Measurements from ENCODE around the gene GPRC5D. TPM values are rescaled to one million over a fixed set of nuclear protein-coding genes. Genes with fewer than 3 reads are reported as not detected.

Gene GPRC5D
- total RNA-seq, 1 donor from 2014 or later, result not detected

GRCh38 chr12:12983420-12984035 is 31.6 kb upstream of the GPRC5D start:
- Histone ChIP-seq H3K27me3 (ENCODE audit: control insufficient read depth in 3 of 3, insufficient read depth in 3 of 3, low read length in 3 of 3) (no peaks in the 10 kb centered on the region), H3K4me3 (ENCODE audit: low read length in 3 of 3) (no peak overlapping the region), H3K9ac (ENCODE audit: low read depth in 1 of 3, low read length in 3 of 3) (no peak overlapping the region), H3K9me3 (ENCODE audit: control insufficient read depth in 3 of 3, low read length in 3 of 3) (no peaks in the 10 kb centered on the region), H3K4me1 (ENCODE audit: control insufficient read depth in 3 of 3, insufficient read depth in 3 of 3, low read length in 3 of 3) (peaks cover 0 to 5% (median 3%) of the 10 kb centered on the region in 3 donors), H3K36me3 (ENCODE audit: control insufficient read depth in 3 of 3, insufficient read depth in 3 of 3, low read length in 3 of 3) (peaks cover 23 to 39% (median 24%) of the 10 kb centered on the region in 3 donors), H3K27ac (ENCODE audit: low read depth, low read length) (no peak overlapping the region)

GRCh38 chr12:12982331-12982730 is 30.4 kb upstream of the GPRC5D start:
- Histone ChIP-seq H3K9me3 (ENCODE audit: control insufficient read depth in 3 of 3, low read length in 3 of 3) (no peaks in the 10 kb centered on the region), H3K9ac (ENCODE audit: low read depth in 1 of 3, low read length in 3 of 3) (no peak overlapping the region), H3K4me3 (ENCODE audit: low read length in 3 of 3) (no peak overlapping the region), H3K27ac (ENCODE audit: low read depth, low read length) (no peak overlapping the region), H3K27me3 (ENCODE audit: control insufficient read depth in 3 of 3, insufficient read depth in 3 of 3, low read length in 3 of 3) (no peaks in the 10 kb centered on the region), H3K36me3 (ENCODE audit: control insufficient read depth in 3 of 3, insufficient read depth in 3 of 3, low read length in 3 of 3) (peaks cover 22 to 35% (median 23%) of the 10 kb centered on the region in 3 donors), H3K4me1 (ENCODE audit: control insufficient read depth in 3 of 3, insufficient read depth in 3 of 3, low read length in 3 of 3) (peaks cover 0 to 5% (median 3%) of the 10 kb centered on the region in 3 donors)

GRCh38 chr12:12979731-12980259 is 27.8 kb upstream of the GPRC5D start:
- Histone ChIP-seq H3K4me3 (ENCODE audit: low read length in 3 of 3) (no peak overlapping the region), H3K27me3 (ENCODE audit: control insufficient read depth in 3 of 3, insufficient read depth in 3 of 3, low read length in 3 of 3) (no peaks in the 10 kb centered on the region), H3K9ac (ENCODE audit: low read depth in 1 of 3, low read length in 3 of 3) (no peak overlapping the region), H3K27ac (ENCODE audit: low read depth, low read length) (peak overlapping the region; percentile 53), H3K9me3 (ENCODE audit: control insufficient read depth in 3 of 3, low read length in 3 of 3) (no peaks in the 10 kb centered on the region), H3K36me3 (ENCODE audit: control insufficient read depth in 3 of 3, insufficient read depth in 3 of 3, low read length in 3 of 3) (peaks cover 7 to 26% (median 12%) of the 10 kb centered on the region in 3 donors), H3K4me1 (ENCODE audit: control insufficient read depth in 3 of 3, insufficient read depth in 3 of 3, low read length in 3 of 3) (peaks cover 2 to 5% (median 3%) of the 10 kb centered on the region in 3 donors)

GRCh38 chr12:12979126-12979525 is 27.2 kb upstream of the GPRC5D start:
- H3K9me3 ChIP-seq (ENCODE audit: control insufficient read depth in 3 of 3, low read length in 3 of 3), result no peaks in the 10 kb centered on the region
- no peak overlapping the region for H3K4me3 ChIP-seq (ENCODE audit: low read length in 3 of 3)
- H3K4me1 ChIP-seq (ENCODE audit: control insufficient read depth in 3 of 3, insufficient read depth in 3 of 3, low read length in 3 of 3), result peaks cover 2 to 5% (median 3%) of the 10 kb centered on the region in 3 donors
- H3K27me3 ChIP-seq (ENCODE audit: control insufficient read depth in 3 of 3, insufficient read depth in 3 of 3, low read length in 3 of 3), result no peaks in the 10 kb centered on the region
- H3K27ac ChIP-seq (ENCODE audit: low read depth, low read length), result peak overlapping the region; percentile 50
- peaks cover 10 to 31% (median 19%) of the 10 kb centered on the region in 3 donors for H3K36me3 ChIP-seq (ENCODE audit: control insufficient read depth in 3 of 3, insufficient read depth in 3 of 3, low read length in 3 of 3)
- H3K9ac ChIP-seq (ENCODE audit: low read depth in 1 of 3, low read length in 3 of 3), result no peak overlapping the region

- H3K27me3 ChIP-seq (ENCODE audit: control insufficient read depth in 3 of 3, insufficient read depth in 3 of 3, low read length in 3 of 3), result no peaks in the 10 kb centered on the region
- H3K9me3 ChIP-seq (ENCODE audit: control insufficient read depth in 3 of 3, low read length in 3 of 3), result peaks cover 0 to 7% (median 2%) of the 10 kb centered on the region in 3 donors
- no peak overlapping the region for H3K4me3 ChIP-seq (ENCODE audit: low read length in 3 of 3)
- peaks cover 2 to 5% (median 3%) of the 10 kb centered on the region in 3 donors for H3K4me1 ChIP-seq (ENCODE audit: control insufficient read depth in 3 of 3, insufficient read depth in 3 of 3, low read length in 3 of 3)
- H3K9ac ChIP-seq (ENCODE audit: low read depth in 1 of 3, low read length in 3 of 3), result no peak overlapping the region
- peaks cover 23 to 50% (median 37%) of the 10 kb centered on the region in 3 donors for H3K36me3 ChIP-seq (ENCODE audit: control insufficient read depth in 3 of 3, insufficient read depth in 3 of 3, low read length in 3 of 3)
- no peak overlapping the region for H3K27ac ChIP-seq (ENCODE audit: low read depth, low read length)
Measured at GRCh38 chr12:12977231-12977630, 25.3 kb upstream of the GPRC5D start.

GRCh38 chr12:12976366-12976765 is 24.4 kb upstream of the GPRC5D start:
- Histone ChIP-seq H3K9ac (ENCODE audit: low read depth in 1 of 3, low read length in 3 of 3) (no peak overlapping the region), H3K4me3 (ENCODE audit: low read length in 3 of 3) (no peak overlapping the region), H3K27me3 (ENCODE audit: control insufficient read depth in 3 of 3, insufficient read depth in 3 of 3, low read length in 3 of 3) (no peaks in the 10 kb centered on the region), H3K4me1 (ENCODE audit: control insufficient read depth in 3 of 3, insufficient read depth in 3 of 3, low read length in 3 of 3) (peaks cover 2 to 5% (median 3%) of the 10 kb centered on the region in 3 donors), H3K36me3 (ENCODE audit: control insufficient read depth in 3 of 3, insufficient read depth in 3 of 3, low read length in 3 of 3) (peaks cover 28 to 52% (median 40%) of the 10 kb centered on the region in 3 donors), H3K27ac (ENCODE audit: low read depth, low read length) (peak overlapping the region; percentile 71), H3K9me3 (ENCODE audit: control insufficient read depth in 3 of 3, low read length in 3 of 3) (peaks cover 0 to 7% (median 2%) of the 10 kb centered on the region in 3 donors)

GRCh38 chr12:12975322-12976077 is 23.5 kb upstream of the GPRC5D start:
- H3K4me1 ChIP-seq (ENCODE audit: control insufficient read depth in 3 of 3, insufficient read depth in 3 of 3, low read length in 3 of 3), result peaks cover 0 to 5% (median 2%) of the 10 kb centered on the region in 3 donors
- no peak overlapping the region for H3K9ac ChIP-seq (ENCODE audit: low read depth in 1 of 3, low read length in 3 of 3)

GRCh38 chr12:12974211-12974610 is 22.2 kb upstream of the GPRC5D start:
- H3K4me3 ChIP-seq (ENCODE audit: low read length in 3 of 3), result no peak overlapping the region
- H3K27ac ChIP-seq (ENCODE audit: low read depth, low read length), result no peak overlapping the region
- no peak overlapping the region for H3K9ac ChIP-seq (ENCODE audit: low read depth in 1 of 3, low read length in 3 of 3)
- peaks cover 0 to 7% (median 2%) of the 10 kb centered on the region in 3 donors for H3K9me3 ChIP-seq (ENCODE audit: control insufficient read depth in 3 of 3, low read length in 3 of 3)
- no peaks in the 10 kb centered on the region for H3K27me3 ChIP-seq (ENCODE audit: control insufficient read depth in 3 of 3, insufficient read depth in 3 of 3, low read length in 3 of 3)
- H3K36me3 ChIP-seq (ENCODE audit: control insufficient read depth in 3 of 3, insufficient read depth in 3 of 3, low read length in 3 of 3), result peaks cover 25 to 41% (median 34%) of the 10 kb centered on the region in 3 donors
- H3K4me1 ChIP-seq (ENCODE audit: control insufficient read depth in 3 of 3, insufficient read depth in 3 of 3, low read length in 3 of 3), result peaks cover 0 to 2% (median 0%) of the 10 kb centered on the region in 3 donors

More at GRCh38 chr12:12975322-12976077, 23.5 kb upstream of the GPRC5D start:
- no peak overlapping the region for H3K4me3 ChIP-seq (ENCODE audit: low read length in 3 of 3)
- H3K9me3 ChIP-seq (ENCODE audit: control insufficient read depth in 3 of 3, low read length in 3 of 3), result peaks cover 0 to 7% (median 2%) of the 10 kb centered on the region in 3 donors
- H3K27ac ChIP-seq (ENCODE audit: low read depth, low read length), result peak overlapping the region; percentile 71
- peaks cover 25 to 46% (median 40%) of the 10 kb centered on the region in 3 donors for H3K36me3 ChIP-seq (ENCODE audit: control insufficient read depth in 3 of 3, insufficient read depth in 3 of 3, low read length in 3 of 3)
- no peaks in the 10 kb centered on the region for H3K27me3 ChIP-seq (ENCODE audit: control insufficient read depth in 3 of 3, insufficient read depth in 3 of 3, low read length in 3 of 3)

GRCh38 chr12:12973019-12973418 is 21.0 kb upstream of the GPRC5D start:
- H3K27me3 ChIP-seq (ENCODE audit: control insufficient read depth in 3 of 3, insufficient read depth in 3 of 3, low read length in 3 of 3), result no peaks in the 10 kb centered on the region
- peaks cover 0 to 7% (median 2%) of the 10 kb centered on the region in 3 donors for H3K9me3 ChIP-seq (ENCODE audit: control insufficient read depth in 3 of 3, low read length in 3 of 3)
- H3K9ac ChIP-seq (ENCODE audit: low read depth in 1 of 3, low read length in 3 of 3), result no peak overlapping the region
- H3K27ac ChIP-seq (ENCODE audit: low read depth, low read length), result no peak overlapping the region
- H3K4me3 ChIP-seq (ENCODE audit: low read length in 3 of 3), result no peak overlapping the region
- H3K36me3 ChIP-seq (ENCODE audit: control insufficient read depth in 3 of 3, insufficient read depth in 3 of 3, low read length in 3 of 3), result peaks cover 25 to 39% (median 38%) of the 10 kb centered on the region in 3 donors
- H3K4me1 ChIP-seq (ENCODE audit: control insufficient read depth in 3 of 3, insufficient read depth in 3 of 3, low read length in 3 of 3), result peaks cover 0 to 2% (median 0%) of the 10 kb centered on the region in 3 donors
